Measurements from ENCODE around the gene LRIG1. TPM values are rescaled to one million over a fixed set of nuclear protein-coding genes. Genes with fewer than 3 reads are reported as not detected.
A peak's percentile ranks its signal among the peaks of the same experiment; 100 is the strongest.

The LRIG1 gene
- total and polyA plus RNA-seq, 2 donors (not counting 1 experiment from before 2014, with no cell fraction given): 27.9 to 104 TPM

DNA sequence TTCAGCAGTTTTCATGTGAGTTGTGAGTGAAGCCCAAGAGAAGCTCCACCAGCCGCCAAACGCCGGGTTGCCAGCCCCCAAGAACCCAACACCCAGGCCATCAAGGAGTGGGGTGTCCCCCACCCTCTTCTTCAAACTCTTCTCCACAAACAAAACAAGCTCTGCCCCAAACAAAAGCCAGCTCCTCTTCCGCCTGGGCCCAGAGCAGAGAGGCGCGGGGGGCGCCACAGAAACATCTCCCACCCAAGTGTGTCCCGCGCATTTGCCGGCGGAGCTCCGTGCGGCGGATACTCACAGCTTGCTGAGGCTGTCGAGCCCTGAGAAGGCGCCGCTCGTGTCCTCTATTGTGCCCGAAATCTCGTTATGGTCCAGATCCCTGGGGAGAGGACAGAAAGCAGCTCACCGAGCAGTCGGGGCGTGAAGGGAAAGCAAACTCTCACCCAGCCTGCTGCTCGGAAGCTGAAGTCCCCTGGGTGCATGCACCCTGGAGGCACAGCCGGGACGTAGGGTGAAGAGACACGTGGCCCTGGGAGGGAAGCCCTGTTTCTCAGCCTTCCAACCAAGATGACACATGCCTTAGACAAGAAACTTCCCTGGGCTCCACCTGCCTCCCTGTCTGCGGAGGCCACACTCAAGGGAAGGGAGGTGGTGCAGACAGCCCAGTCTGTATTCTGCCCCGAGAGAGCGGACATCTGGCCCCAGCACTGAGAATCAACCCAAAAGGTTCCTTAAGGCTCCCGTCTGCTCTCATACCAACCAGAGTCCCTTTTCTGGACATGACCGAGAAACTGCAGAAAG lies 95.7 kb downstream of the LRIG1 start:
- H3K4me2 ChIP-seq (ENCODE audit: extremely low read depth, insufficient read depth, low read length): no peak overlapping the region
- no peak overlapping the region for H3K4me3 ChIP-seq (replicated peaks in 1 of 4; ENCODE audit: control extremely low read depth in 1 of 4, insufficient read depth in 1 of 4, low read depth in 3 of 4, low read length in 4 of 4)
- no peaks in the 10 kb centered on the region for H3K9me3 ChIP-seq (ENCODE audit: control insufficient read depth, insufficient read depth, low read depth, low read length)
- peaks cover 35% of the 10 kb centered on the region for H3K4me1 ChIP-seq (ENCODE audit: control insufficient read depth, extremely low read depth, insufficient read depth, low read length)
- no peak overlapping the region for H2AFZ ChIP-seq (ENCODE audit: low read length)
- H3K36me3 ChIP-seq (ENCODE audit: control insufficient read depth, insufficient read depth, low read length): peaks cover 12% of the 10 kb centered on the region
- H3K27ac ChIP-seq (ENCODE audit: insufficient read depth, low read length): no peak overlapping the region
- H3K9ac ChIP-seq (ENCODE audit: insufficient read depth, low read length): no peak overlapping the region
- no peak for TF ChIP-seq EZH2 (IDR thresholded peaks at IDR 0.05; ENCODE audit: low read length, missing control alignments)
- TF ChIP-seq, protein P1, sequence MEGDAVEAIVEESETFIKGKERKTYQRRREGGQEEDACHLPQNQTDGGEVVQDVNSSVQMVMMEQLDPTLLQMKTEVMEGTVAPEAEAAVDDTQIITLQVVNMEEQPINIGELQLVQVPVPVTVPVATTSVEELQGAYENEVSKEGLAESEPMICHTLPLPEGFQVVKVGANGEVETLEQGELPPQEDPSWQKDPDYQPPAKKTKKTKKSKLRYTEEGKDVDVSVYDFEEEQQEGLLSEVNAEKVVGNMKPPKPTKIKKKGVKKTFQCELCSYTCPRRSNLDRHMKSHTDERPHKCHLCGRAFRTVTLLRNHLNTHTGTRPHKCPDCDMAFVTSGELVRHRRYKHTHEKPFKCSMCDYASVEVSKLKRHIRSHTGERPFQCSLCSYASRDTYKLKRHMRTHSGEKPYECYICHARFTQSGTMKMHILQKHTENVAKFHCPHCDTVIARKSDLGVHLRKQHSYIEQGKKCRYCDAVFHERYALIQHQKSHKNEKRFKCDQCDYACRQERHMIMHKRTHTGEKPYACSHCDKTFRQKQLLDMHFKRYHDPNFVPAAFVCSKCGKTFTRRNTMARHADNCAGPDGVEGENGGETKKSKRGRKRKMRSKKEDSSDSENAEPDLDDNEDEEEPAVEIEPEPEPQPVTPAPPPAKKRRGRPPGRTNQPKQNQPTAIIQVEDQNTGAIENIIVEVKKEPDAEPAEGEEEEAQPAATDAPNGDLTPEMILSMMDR (conservative IDR thresholded peaks at IDR 0.05 in 1 of 2, IDR thresholded peaks at IDR 0.05 in 1 of 2; ENCODE audit: low read depth in 1 of 2, low read length in 2 of 2): no peak
- H3K79me2 ChIP-seq (ENCODE audit: control insufficient read depth, insufficient read depth, low read length): no peaks in the 10 kb centered on the region
- no peaks in the 10 kb centered on the region for H3K27me3 ChIP-seq (ENCODE audit: control insufficient read depth, insufficient read depth, low read length)
- peak in 1 of 2 donors; percentile 52 for DNase-seq (ENCODE audit: low read depth in 2 of 2)
- H4K20me1 ChIP-seq (ENCODE audit: control insufficient read depth, extremely low read depth, insufficient read depth, low read length): no peaks in the 10 kb centered on the region

- no peaks in the 10 kb centered on the region for H4K20me1 ChIP-seq (ENCODE audit: control insufficient read depth, extremely low read depth, insufficient read depth, low read length)
- no peak overlapping the region for H3K4me3 ChIP-seq (replicated peaks in 1 of 4; ENCODE audit: control extremely low read depth in 1 of 4, insufficient read depth in 1 of 4, low read depth in 3 of 4, low read length in 4 of 4)
- H3K9ac ChIP-seq (ENCODE audit: insufficient read depth, low read length): no peak overlapping the region
- H3K4me2 ChIP-seq (ENCODE audit: extremely low read depth, insufficient read depth, low read length): no peak overlapping the region
- H3K79me2 ChIP-seq (ENCODE audit: control insufficient read depth, insufficient read depth, low read length): no peaks in the 10 kb centered on the region
- H2AFZ ChIP-seq (ENCODE audit: low read length): no peak overlapping the region
- TF ChIP-seq EZH2 (IDR thresholded peaks at IDR 0.05; ENCODE audit: low read length, missing control alignments): no peak
- TF ChIP-seq, protein P1 (conservative IDR thresholded peaks at IDR 0.05 in 1 of 2, IDR thresholded peaks at IDR 0.05 in 1 of 2; ENCODE audit: low read depth in 1 of 2, low read length in 2 of 2): no peak
- H3K9me3 ChIP-seq (ENCODE audit: control insufficient read depth, insufficient read depth, low read depth, low read length): no peaks in the 10 kb centered on the region
- peaks cover 32% of the 10 kb centered on the region for H3K4me1 ChIP-seq (ENCODE audit: control insufficient read depth, extremely low read depth, insufficient read depth, low read length)
- no peak for DNase-seq (ENCODE audit: low read depth in 2 of 2)
- H3K27ac ChIP-seq (ENCODE audit: insufficient read depth, low read length): no peak overlapping the region
- no peaks in the 10 kb centered on the region for H3K27me3 ChIP-seq (ENCODE audit: control insufficient read depth, insufficient read depth, low read length)
- peaks cover 11% of the 10 kb centered on the region for H3K36me3 ChIP-seq (ENCODE audit: control insufficient read depth, insufficient read depth, low read length)
Observed at GRCh38 chr3:66404197-66404596, 96.6 kb downstream of the LRIG1 start.

DNA sequence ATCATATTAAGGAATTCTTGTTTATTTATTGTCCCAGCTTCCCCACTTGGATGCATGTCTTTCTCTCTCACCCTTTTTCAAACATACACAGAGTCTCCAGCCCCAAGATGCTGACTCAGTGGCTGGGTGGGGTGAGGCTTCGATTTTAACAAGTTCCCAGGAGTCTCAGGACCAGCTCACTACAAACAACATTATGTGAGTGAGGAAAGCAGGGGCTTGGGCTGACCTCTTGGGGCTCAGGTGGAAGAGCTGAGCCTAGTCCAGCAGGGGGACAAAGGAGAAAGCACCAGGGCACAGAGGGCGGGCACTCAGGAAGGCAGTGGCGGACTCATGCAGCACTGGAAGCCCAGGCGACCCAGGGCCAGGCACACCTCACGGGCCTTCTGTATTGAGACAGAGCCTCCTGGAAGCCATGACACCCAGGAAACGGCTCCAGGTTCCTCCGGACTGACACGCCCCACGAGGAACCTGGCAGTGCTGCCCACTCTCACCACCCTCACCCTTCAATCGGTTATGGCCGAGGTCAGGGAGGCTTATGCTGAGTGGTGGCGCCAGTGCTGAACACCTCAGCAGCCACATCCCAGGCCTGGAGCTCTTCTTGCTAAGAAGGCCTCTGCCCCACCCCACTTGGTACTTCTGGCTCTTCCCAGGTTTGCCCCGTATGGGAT lies 97.4 kb downstream of the LRIG1 start:
- Histone ChIP-seq H3K27ac (ENCODE audit: insufficient read depth, low read length) (peak overlapping the region; percentile 42), H3K79me2 (ENCODE audit: control insufficient read depth, insufficient read depth, low read length) (no peaks in the 10 kb centered on the region), H3K9ac (ENCODE audit: insufficient read depth, low read length) (no peak overlapping the region), H3K4me1 (ENCODE audit: control insufficient read depth, extremely low read depth, insufficient read depth, low read length) (peaks cover 30% of the 10 kb centered on the region), H3K9me3 (ENCODE audit: control insufficient read depth, insufficient read depth, low read depth, low read length) (no peaks in the 10 kb centered on the region), H3K36me3 (ENCODE audit: control insufficient read depth, insufficient read depth, low read length) (peaks cover 11% of the 10 kb centered on the region), H3K4me3 (replicated peaks in 1 of 4; ENCODE audit: control extremely low read depth in 1 of 4, insufficient read depth in 1 of 4, low read depth in 3 of 4, low read length in 4 of 4) (no peak overlapping the region), H3K27me3 (ENCODE audit: control insufficient read depth, insufficient read depth, low read length) (no peaks in the 10 kb centered on the region), H3K4me2 (ENCODE audit: extremely low read depth, insufficient read depth, low read length) (no peak overlapping the region), H2AFZ (ENCODE audit: low read length) (no peak overlapping the region), H4K20me1 (ENCODE audit: control insufficient read depth, extremely low read depth, insufficient read depth, low read length) (no peaks in the 10 kb centered on the region)
- peak; percentile 64 to 75 for DNase-seq (ENCODE audit: low read depth in 2 of 2)
- TF ChIP-seq EZH2 (IDR thresholded peaks at IDR 0.05; ENCODE audit: low read length, missing control alignments): no peak
- TF ChIP-seq, protein P1 (conservative IDR thresholded peaks at IDR 0.05 in 1 of 2, IDR thresholded peaks at IDR 0.05 in 1 of 2; ENCODE audit: low read depth in 1 of 2, low read length in 2 of 2): no peak
